ENCODE results near the gene ESR2. TPM values are rescaled to one million over a fixed set of nuclear protein-coding genes. Genes with fewer than 3 reads are reported as not detected.

Gene ESR2
- total and polyA plus RNA-seq, 4 donors: 0.01 to 0.28 (median 0.09) TPM

DNA sequence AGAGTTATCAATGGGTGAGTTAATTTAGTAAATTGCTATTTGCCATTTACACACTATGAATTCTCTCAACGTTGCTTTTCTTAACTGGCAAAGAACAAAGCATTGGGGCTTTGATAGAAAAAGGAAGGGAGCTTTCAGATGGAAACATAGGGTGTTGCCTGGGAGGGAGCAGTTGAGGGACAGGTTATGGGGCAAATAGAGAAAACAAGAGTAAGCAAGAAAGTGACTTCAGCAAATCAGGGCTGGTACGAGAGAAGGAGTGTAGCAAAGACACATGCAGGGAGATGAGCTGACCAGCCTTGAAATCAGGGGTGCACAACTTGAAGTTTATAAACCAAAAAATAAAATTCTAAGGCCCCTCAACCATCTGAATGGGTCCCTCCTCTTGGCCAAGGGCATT lies 15.7 kb downstream of the ESR2 start (continued):
- TF ChIP-seq JUND (IDR thresholded peaks at IDR 0.05): no peak
- TF ChIP-seq TAF1 (conservative IDR thresholded peaks at IDR 0.05): no peak
- TF ChIP-seq SP1 (IDR thresholded peaks at IDR 0.05): no peak

DNA sequence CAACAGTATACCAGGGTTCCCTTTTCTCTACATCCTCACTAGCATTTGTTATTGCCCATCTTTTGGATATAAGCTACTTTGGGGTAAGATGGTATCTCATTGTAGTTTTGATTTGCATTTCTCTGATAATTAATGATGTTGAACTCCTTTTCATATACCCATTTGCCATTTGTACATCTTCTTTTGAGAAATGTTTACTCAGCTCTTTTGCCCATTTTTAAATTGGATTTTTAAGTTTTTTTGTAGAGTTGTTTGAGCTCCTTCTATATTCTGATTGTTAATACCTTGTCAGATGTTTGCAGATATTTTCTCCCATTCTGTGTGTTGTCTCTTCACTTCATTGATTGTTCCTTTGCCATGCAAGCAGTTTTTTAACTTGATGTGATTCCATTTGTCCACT lies 22.2 kb downstream of the ESR2 start:
- DNase-seq (ENCODE audit: low spot score): no peak
- no peak overlapping the region for H3K9ac ChIP-seq (ENCODE audit: low read depth in 1 of 2, low read length in 2 of 2)
- H3K27me3 ChIP-seq (ENCODE audit: control insufficient read depth in 4 of 4, insufficient read depth in 4 of 4, low read length in 3 of 4): no peaks in the 10 kb centered on the region
- H3K27ac ChIP-seq (ENCODE audit: low read depth in 1 of 2, low read length in 2 of 2): no peak overlapping the region
- no peaks in the 10 kb centered on the region for H3K36me3 ChIP-seq (ENCODE audit: control insufficient read depth in 4 of 4, insufficient read depth in 3 of 4, low read depth in 1 of 4, low read length in 3 of 4)
- TF ChIP-seq HNF4A (conservative IDR thresholded peaks at IDR 0.05) (no peak), EGR1 (IDR thresholded peaks at IDR 0.05; ENCODE audit: low read depth in 2 of 2) (no peak), NR2F2 (IDR thresholded peaks at IDR 0.05) (no peak), GABPA (IDR thresholded peaks at IDR 0.05 in 1 of 2, conservative IDR thresholded peaks at IDR 0.05 in 1 of 2) (no peak), RAD21 (IDR thresholded peaks at IDR 0.05) (no peak), SP1 (IDR thresholded peaks at IDR 0.05) (no peak), TAF1 (conservative IDR thresholded peaks at IDR 0.05) (no peak), FOXA2 (IDR thresholded peaks at IDR 0.05) (no peak), JUND (IDR thresholded peaks at IDR 0.05) (no peak), HNF4G (IDR thresholded peaks at IDR 0.05) (no peak), RXRA (IDR thresholded peaks at IDR 0.05) (no peak), FOXA1 (IDR thresholded peaks at IDR 0.05) (no peak), YY1 (IDR thresholded peaks at IDR 0.05) (no peak)
- TF ChIP-seq, protein P1, sequence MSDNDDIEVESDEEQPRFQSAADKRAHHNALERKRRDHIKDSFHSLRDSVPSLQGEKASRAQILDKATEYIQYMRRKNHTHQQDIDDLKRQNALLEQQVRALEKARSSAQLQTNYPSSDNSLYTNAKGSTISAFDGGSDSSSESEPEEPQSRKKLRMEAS (IDR thresholded peaks at IDR 0.05): no peak
- TF ChIP-seq, protein P2, sequence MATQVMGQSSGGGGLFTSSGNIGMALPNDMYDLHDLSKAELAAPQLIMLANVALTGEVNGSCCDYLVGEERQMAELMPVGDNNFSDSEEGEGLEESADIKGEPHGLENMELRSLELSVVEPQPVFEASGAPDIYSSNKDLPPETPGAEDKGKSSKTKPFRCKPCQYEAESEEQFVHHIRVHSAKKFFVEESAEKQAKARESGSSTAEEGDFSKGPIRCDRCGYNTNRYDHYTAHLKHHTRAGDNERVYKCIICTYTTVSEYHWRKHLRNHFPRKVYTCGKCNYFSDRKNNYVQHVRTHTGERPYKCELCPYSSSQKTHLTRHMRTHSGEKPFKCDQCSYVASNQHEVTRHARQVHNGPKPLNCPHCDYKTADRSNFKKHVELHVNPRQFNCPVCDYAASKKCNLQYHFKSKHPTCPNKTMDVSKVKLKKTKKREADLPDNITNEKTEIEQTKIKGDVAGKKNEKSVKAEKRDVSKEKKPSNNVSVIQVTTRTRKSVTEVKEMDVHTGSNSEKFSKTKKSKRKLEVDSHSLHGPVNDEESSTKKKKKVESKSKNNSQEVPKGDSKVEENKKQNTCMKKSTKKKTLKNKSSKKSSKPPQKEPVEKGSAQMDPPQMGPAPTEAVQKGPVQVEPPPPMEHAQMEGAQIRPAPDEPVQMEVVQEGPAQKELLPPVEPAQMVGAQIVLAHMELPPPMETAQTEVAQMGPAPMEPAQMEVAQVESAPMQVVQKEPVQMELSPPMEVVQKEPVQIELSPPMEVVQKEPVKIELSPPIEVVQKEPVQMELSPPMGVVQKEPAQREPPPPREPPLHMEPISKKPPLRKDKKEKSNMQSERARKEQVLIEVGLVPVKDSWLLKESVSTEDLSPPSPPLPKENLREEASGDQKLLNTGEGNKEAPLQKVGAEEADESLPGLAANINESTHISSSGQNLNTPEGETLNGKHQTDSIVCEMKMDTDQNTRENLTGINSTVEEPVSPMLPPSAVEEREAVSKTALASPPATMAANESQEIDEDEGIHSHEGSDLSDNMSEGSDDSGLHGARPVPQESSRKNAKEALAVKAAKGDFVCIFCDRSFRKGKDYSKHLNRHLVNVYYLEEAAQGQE (IDR thresholded peaks at IDR 0.05): no peak
- TF ChIP-seq, protein P3, sequence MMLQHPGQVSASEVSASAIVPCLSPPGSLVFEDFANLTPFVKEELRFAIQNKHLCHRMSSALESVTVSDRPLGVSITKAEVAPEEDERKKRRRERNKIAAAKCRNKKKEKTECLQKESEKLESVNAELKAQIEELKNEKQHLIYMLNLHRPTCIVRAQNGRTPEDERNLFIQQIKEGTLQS (IDR thresholded peaks at IDR 0.05): no peak
- TF ChIP-seq, protein P4, sequence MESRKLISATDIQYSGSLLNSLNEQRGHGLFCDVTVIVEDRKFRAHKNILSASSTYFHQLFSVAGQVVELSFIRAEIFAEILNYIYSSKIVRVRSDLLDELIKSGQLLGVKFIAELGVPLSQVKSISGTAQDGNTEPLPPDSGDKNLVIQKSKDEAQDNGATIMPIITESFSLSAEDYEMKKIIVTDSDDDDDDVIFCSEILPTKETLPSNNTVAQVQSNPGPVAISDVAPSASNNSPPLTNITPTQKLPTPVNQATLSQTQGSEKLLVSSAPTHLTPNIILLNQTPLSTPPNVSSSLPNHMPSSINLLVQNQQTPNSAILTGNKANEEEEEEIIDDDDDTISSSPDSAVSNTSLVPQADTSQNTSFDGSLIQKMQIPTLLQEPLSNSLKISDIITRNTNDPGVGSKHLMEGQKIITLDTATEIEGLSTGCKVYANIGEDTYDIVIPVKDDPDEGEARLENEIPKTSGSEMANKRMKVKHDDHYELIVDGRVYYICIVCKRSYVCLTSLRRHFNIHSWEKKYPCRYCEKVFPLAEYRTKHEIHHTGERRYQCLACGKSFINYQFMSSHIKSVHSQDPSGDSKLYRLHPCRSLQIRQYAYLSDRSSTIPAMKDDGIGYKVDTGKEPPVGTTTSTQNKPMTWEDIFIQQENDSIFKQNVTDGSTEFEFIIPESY (IDR thresholded peaks at IDR 0.05): no peak
- TF ChIP-seq, protein P5, sequence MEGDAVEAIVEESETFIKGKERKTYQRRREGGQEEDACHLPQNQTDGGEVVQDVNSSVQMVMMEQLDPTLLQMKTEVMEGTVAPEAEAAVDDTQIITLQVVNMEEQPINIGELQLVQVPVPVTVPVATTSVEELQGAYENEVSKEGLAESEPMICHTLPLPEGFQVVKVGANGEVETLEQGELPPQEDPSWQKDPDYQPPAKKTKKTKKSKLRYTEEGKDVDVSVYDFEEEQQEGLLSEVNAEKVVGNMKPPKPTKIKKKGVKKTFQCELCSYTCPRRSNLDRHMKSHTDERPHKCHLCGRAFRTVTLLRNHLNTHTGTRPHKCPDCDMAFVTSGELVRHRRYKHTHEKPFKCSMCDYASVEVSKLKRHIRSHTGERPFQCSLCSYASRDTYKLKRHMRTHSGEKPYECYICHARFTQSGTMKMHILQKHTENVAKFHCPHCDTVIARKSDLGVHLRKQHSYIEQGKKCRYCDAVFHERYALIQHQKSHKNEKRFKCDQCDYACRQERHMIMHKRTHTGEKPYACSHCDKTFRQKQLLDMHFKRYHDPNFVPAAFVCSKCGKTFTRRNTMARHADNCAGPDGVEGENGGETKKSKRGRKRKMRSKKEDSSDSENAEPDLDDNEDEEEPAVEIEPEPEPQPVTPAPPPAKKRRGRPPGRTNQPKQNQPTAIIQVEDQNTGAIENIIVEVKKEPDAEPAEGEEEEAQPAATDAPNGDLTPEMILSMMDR (IDR thresholded peaks at IDR 0.05; ENCODE audit: low read depth, low read length, missing input control): no peak
- no peak overlapping the region for H3K4me3 ChIP-seq (ENCODE audit: low read depth in 1 of 3, low read length in 3 of 3)
- no peaks in the 10 kb centered on the region for H3K9me3 ChIP-seq (ENCODE audit: control insufficient read depth in 4 of 4, low read length in 3 of 4)
- H3K4me1 ChIP-seq (ENCODE audit: control insufficient read depth in 4 of 4, insufficient read depth in 4 of 4, low read length in 3 of 4): no peaks in the 10 kb centered on the region

Measured in liver (tissue), 9 donors.